B cell (primary cell): ENCODE measurements around the gene SHC2. TPM values are rescaled to one million over a fixed set of nuclear protein-coding genes. Genes with fewer than 3 reads are reported as not detected.

Experiments
- ATAC-seq: fragments of 200-7000 bp; cut with Tn5 transposase; one replicate; pipeline ENCODE4 v1.10.0; 2021; ENCODE audit warnings: low read depth, mild to moderate bottlenecking, moderate number of reproducible peaks, moderate library complexity
- CTCF ChIA-PET: fragments of 350-600 bp; sonication (Branson Sonifier 250); formaldehyde crosslinking; loops from one replicate; lab custom pipeline; 2021; ENCODE audit warnings: antibody characterized with exemption, inconsistent platforms; lab: Charles Lee
- POLR2A ChIA-PET: fragments of 350-600 bp; sonication (Branson Sonifier 250); formaldehyde crosslinking; loops from one replicate; lab custom pipeline; 2021; ENCODE audit warnings: antibody characterized with exemption; lab: Charles Lee
- DNase-seq: peaks from one replicate; pipeline ENCODE4 v3.0.0; 2013
- H2AFZ ChIP-seq: 2 replicates; pipeline ENCODE4 v1.6.1; 2012; ENCODE audit warnings: mild to moderate bottlenecking, low read depth, low read length; ENCODE audit not compliant: insufficient read depth, poor library complexity, severe bottlenecking
- H3K27ac ChIP-seq, 2 donors: 1 replicate in 1 of 2; 2 replicates in 1 of 2; pipeline ENCODE4 v1.5.1; 2012 to 2013; ENCODE audit warnings: low read length in 2 of 2, mild to moderate bottlenecking in 2 of 2, moderate library complexity in 1 of 2
- H3K27me3 ChIP-seq, 4 experiments: fragments of 200-600 bp in 1 of 4; sonication (generic) in 1 of 4; replicated peaks in 1 of 4; 1 replicate in 2 of 4; 2 replicates in 2 of 4; pipeline versions ENCODE4 v1.6.1 to v1.7.0; 2013 to 2016; ENCODE audit warnings: low read length in 3 of 4, mild to moderate bottlenecking in 2 of 4, mixed read lengths in 1 of 4, moderate library complexity in 1 of 4; ENCODE audit not compliant: insufficient read depth in 4 of 4, control insufficient read depth in 3 of 4; ENCODE audit errors: control extremely low read depth in 1 of 4
- H3K36me3 ChIP-seq, 2 experiments: replicated peaks in 1 of 2; 1 replicate in 1 of 2; 2 replicates in 1 of 2; pipeline versions ENCODE4 v1.6.1 to v1.7.1; 2013; ENCODE audit warnings: low read length in 1 of 2; ENCODE audit not compliant: insufficient read depth in 2 of 2, control insufficient read depth in 1 of 2; ENCODE audit errors: control extremely low read depth in 1 of 2, extremely low read depth in 1 of 2
- H3K4me1 ChIP-seq, 2 donors: fragments of 200-600 bp in 1 of 2; sonication (generic) in 1 of 2; 1 replicate in 1 of 2; 2 replicates in 1 of 2; pipeline versions ENCODE4 v1.5.1 to v1.6.1; 2013 to 2017; ENCODE audit warnings: low read length in 2 of 2; ENCODE audit not compliant: control insufficient read depth in 2 of 2, insufficient read depth in 2 of 2
- H3K4me2 ChIP-seq: replicated peaks from 2 replicates; pipeline ENCODE3; 2012; ENCODE audit warnings: mild to moderate bottlenecking, low read depth, low read length; ENCODE audit not compliant: poor library complexity, severe bottlenecking
- H3K4me3 ChIP-seq, 5 experiments: fragments of 200-600 bp in 1 of 5; sonication (generic) in 1 of 5; 1 replicate in 3 of 5; 2 replicates in 2 of 5; pipeline versions ENCODE4 v1.5.1 to v1.7.0; 2011 to 2016; ENCODE audit warnings: low read length in 4 of 5, mild to moderate bottlenecking in 4 of 5, low read depth in 2 of 5, control low read depth in 1 of 5, moderate library complexity in 1 of 5; ENCODE audit not compliant: insufficient read depth in 1 of 5; ENCODE audit errors: control extremely low read depth in 1 of 5, extremely low read depth in 1 of 5
- H3K79me2 ChIP-seq: fragments of 200-600 bp; sonication (generic); one replicate; pipeline ENCODE4 v1.6.0; 2016; ENCODE audit warnings: low read length; ENCODE audit not compliant: control insufficient read depth, insufficient read depth
- H3K9ac ChIP-seq: fragments of 200-600 bp; sonication (generic); 2 replicates; pipeline ENCODE4 v1.6.1; 2017; ENCODE audit warnings: mild to moderate bottlenecking, low read length, moderate library complexity
- H3K9me3 ChIP-seq, 3 donors: one replicate each; pipeline versions ENCODE4 v1.6.1 to v1.7.1; 2013; ENCODE audit warnings: low read length in 2 of 3; ENCODE audit not compliant: control insufficient read depth in 2 of 3, insufficient read depth in 1 of 3; ENCODE audit errors: control extremely low read depth in 1 of 3
- H4K20me1 ChIP-seq: 2 replicates; pipeline ENCODE4 v1.6.0; 2012; ENCODE audit warnings: mild to moderate bottlenecking, low read length; ENCODE audit not compliant: insufficient read depth, control insufficient read depth, poor library complexity, severe bottlenecking
- H3K27ac Mint-ChIP-seq: one replicate; pipeline ENCODE4 v1.8.0; 2021; ENCODE audit warnings: mixed read lengths
- H3K27me3 Mint-ChIP-seq: one replicate; pipeline ENCODE4 v1.8.0; 2021; ENCODE audit warnings: mixed read lengths
- H3K4me1 Mint-ChIP-seq: one replicate; pipeline ENCODE4 v1.8.0; 2021; ENCODE audit warnings: mixed read lengths
- H3K4me3 Mint-ChIP-seq: one replicate; pipeline ENCODE4 v1.8.0; 2021; ENCODE audit warnings: mixed read lengths
- H3K9me3 Mint-ChIP-seq: one replicate; pipeline ENCODE4 v1.8.0; 2022; ENCODE audit warnings: mixed read lengths; ENCODE audit not compliant: insufficient read depth
- EZH2 ChIP-seq: IDR thresholded peaks from 2 replicates; pipeline ENCODE4 v1.6.1; 2012; ENCODE audit warnings: borderline replicate concordance, low read depth, mild to moderate bottlenecking, moderate library complexity, low read length; ENCODE audit not compliant: insufficient read depth, poor library complexity, severe bottlenecking
- WGBS: methylation state at CpG from one replicate; pipeline ENCODE4 v1.1.5; 2013; ENCODE audit warnings: missing lambda C conversion rate; ENCODE audit not compliant: insufficient coverage; 5-methylcytosine and 5-hydroxymethylcytosine counted together
- intact Hi-C: fragments of 100-400 bp; cut with micrococcal nuclease; formaldehyde crosslinking; loops from one replicate; pipeline ENCODE4 v1.10.0; 2022
- polyA plus RNA-seq: library from polyadenylated mRNA; depleted of rRNA; stranded (reverse); fragments of >200 nt; gene quantifications from 2 replicates; pipeline ENCODE4 v1.2.3, GENCODE V29; 2012
- total RNA-seq, 2 donors: library from RNA; stranded (reverse); fragments of 120-200 nt in 1 of 2; gene quantifications; 1 replicate in 1 of 2; 2 replicates in 1 of 2; pipeline versions ENCODE4 v1.2.3 to v1.2.4, GENCODE V29; 2013 to 2022
- TF ChIP-seq, protein P1 (sequence below): fragments of 200-600 bp; IDR thresholded peaks from one replicate; pipeline ENCODE4 v1.8.0; 2022; ENCODE audit warnings: antibody characterized with exemption, mild to moderate bottlenecking

SHC2 gene
- total and polyA plus RNA-seq, 2 donors (not counting 1 experiment from before 2014, with no cell fraction given), result 0.19 TPM; not detected in 1

- ChIA-PET CTCF (no interaction called here), POLR2A (no interaction called here)
- Histone ChIP-seq H3K27ac (no peak overlapping the region), H3K4me3 (no peak overlapping the region), H3K36me3 (no peaks in the 10 kb centered on the region), H4K20me1 (no peaks in the 10 kb centered on the region), H3K9ac (no peak overlapping the region), H3K4me2 (no peak overlapping the region), H2AFZ (no peak overlapping the region), H3K9me3 (peaks cover 0 to 27% (median 0%) of the 10 kb centered on the region in 3 donors), H3K79me2 (no peaks in the 10 kb centered on the region), H3K4me1 (peaks cover 13 to 16% of the 10 kb centered on the region in 2 donors), H3K27me3 (peaks cover 0 to 37% (median 7%) of the 10 kb centered on the region in 4 experiments)
- 96% methylated on average over 83 of the region's 89 CpGs for whole genome bisulfite sequencing
- Mint-ChIP-seq H3K4me1 (peaks cover 8% of the 10 kb centered on the region), H3K27me3 (peaks cover 10% of the 10 kb centered on the region), H3K9me3 (no peaks in the 10 kb centered on the region), H3K4me3 (no peak overlapping the region), H3K27ac (no peak overlapping the region)
- intact Hi-C loops, result no loop called here
- DNase-seq (no peak), ATAC-seq (no peak)
- TF ChIP-seq, protein P1, sequence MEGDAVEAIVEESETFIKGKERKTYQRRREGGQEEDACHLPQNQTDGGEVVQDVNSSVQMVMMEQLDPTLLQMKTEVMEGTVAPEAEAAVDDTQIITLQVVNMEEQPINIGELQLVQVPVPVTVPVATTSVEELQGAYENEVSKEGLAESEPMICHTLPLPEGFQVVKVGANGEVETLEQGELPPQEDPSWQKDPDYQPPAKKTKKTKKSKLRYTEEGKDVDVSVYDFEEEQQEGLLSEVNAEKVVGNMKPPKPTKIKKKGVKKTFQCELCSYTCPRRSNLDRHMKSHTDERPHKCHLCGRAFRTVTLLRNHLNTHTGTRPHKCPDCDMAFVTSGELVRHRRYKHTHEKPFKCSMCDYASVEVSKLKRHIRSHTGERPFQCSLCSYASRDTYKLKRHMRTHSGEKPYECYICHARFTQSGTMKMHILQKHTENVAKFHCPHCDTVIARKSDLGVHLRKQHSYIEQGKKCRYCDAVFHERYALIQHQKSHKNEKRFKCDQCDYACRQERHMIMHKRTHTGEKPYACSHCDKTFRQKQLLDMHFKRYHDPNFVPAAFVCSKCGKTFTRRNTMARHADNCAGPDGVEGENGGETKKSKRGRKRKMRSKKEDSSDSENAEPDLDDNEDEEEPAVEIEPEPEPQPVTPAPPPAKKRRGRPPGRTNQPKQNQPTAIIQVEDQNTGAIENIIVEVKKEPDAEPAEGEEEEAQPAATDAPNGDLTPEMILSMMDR, result no peak
- TF ChIP-seq EZH2, result no peak
These were observed 2.5 kb downstream of the SHC2 start for GRCh38 chr19:458091-459042.

GRCh38 chr19:457636-458035 is 3.2 kb downstream of the SHC2 start:
- Histone ChIP-seq H3K4me2 (no peak overlapping the region), H3K9ac (no peak overlapping the region), H2AFZ (no peak overlapping the region), H3K4me1 (peaks cover 13 to 16% of the 10 kb centered on the region in 2 donors), H3K27ac (no peak overlapping the region), H3K4me3 (no peak overlapping the region), H3K27me3 (peaks cover 0 to 33% (median 7%) of the 10 kb centered on the region in 4 experiments), H3K79me2 (no peaks in the 10 kb centered on the region), H4K20me1 (no peaks in the 10 kb centered on the region), H3K36me3 (no peaks in the 10 kb centered on the region), H3K9me3 (peaks cover 0 to 28% (median 0%) of the 10 kb centered on the region in 3 donors)
- H3K4me1 Mint-ChIP-seq, result peaks cover 8% of the 10 kb centered on the region
- intact Hi-C loops, result no loop called here
- DNase-seq (no peak), ATAC-seq (no peak)
- no peak overlapping the region for H3K27ac Mint-ChIP-seq
- WGBS, result 98% methylated on average over 27 of the region's 30 CpGs
- H3K27me3 Mint-ChIP-seq, result peaks cover 10% of the 10 kb centered on the region
- POLR2A ChIA-PET, result no interaction called here
- no peak overlapping the region for H3K4me3 Mint-ChIP-seq
- CTCF ChIA-PET, result no interaction called here
- no peaks in the 10 kb centered on the region for H3K9me3 Mint-ChIP-seq
- TF ChIP-seq EZH2, result no peak
- TF ChIP-seq, protein P1, result no peak
